MG63 (cell line): Measurements from ENCODE around the gene VPS54. TPM values are rescaled to one million over a fixed set of nuclear protein-coding genes. Genes with fewer than 3 reads are reported as not detected.
A peak's percentile ranks its signal among the peaks of the same experiment; 100 is the strongest.
"Not testable (repeated sequence)": the region's sequence is repeated elsewhere in the genome, so short reads cannot be mapped to it uniquely, and the experiment has no call there.

Experiments used
- DNase-seq: peaks from one replicate; pipeline ENCODE4 v3.0.0-alpha.2; 2020
- H3K27me3 ChIP-seq: fragments of 250-450 bp; sonication (Bioruptor Pico); 2 replicates; pipeline ENCODE4 v1.5.1; 2020; ENCODE audit warnings: mild to moderate bottlenecking, moderate library complexity
- H3K36me3 ChIP-seq: fragments of 250-450 bp; sonication (Bioruptor Pico); 2 replicates; pipeline ENCODE4 v1.5.1; 2020; ENCODE audit warnings: mild to moderate bottlenecking, moderate library complexity
- H3K4me3 ChIP-seq: fragments of 250-450 bp; sonication (Bioruptor Pico); 2 replicates; pipeline ENCODE4 v1.5.1; 2020; ENCODE audit warnings: mild to moderate bottlenecking, moderate library complexity
- H3K9me3 ChIP-seq: fragments of 250-450 bp; sonication (Bioruptor Pico); 2 replicates; pipeline ENCODE4 v1.5.1; 2020; ENCODE audit warnings: mild to moderate bottlenecking, moderate library complexity
- total RNA-seq: library from RNA; depleted of rRNA; stranded (reverse); fragments of >200 nt; shearing (Covaris generic); gene quantifications from 2 replicates; pipeline ENCODE4 v1.2.3, GENCODE V29; 2014; ENCODE audit warnings: low replicate concordance; rRNA removed

The VPS54 gene
- total RNA-seq, 1 experiment from 2014 or later, result 14.6 TPM

DNA sequence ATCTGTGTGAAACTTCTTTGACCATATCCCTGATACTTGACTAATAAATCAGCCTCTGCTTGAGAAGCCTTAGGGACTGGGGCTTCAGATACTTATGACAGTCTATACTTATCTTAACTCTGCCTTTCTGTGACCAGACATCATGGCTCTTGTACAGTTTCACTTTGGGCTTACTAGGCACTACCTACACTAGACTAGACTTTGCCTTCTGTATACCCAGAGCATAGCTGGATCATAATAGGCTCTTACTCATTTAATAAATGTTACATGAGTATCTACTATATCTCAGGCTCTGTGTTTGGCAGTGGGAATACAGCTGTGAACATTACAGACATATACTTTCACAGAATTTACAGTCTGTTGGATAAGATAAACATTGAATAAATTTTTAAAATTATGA lies 168.6 kb downstream of the VPS54 start:
- no peak overlapping the region for H3K4me3 ChIP-seq
- DNase-seq, result no peak
- no peaks in the 10 kb centered on the region for H3K27me3 ChIP-seq
- no peaks in the 10 kb centered on the region for H3K9me3 ChIP-seq
- peaks cover 3% of the 10 kb centered on the region; the same call in 1 of the 2 replicates for H3K36me3 ChIP-seq

- H3K9me3 ChIP-seq, result no peaks in the 10 kb centered on the region
- H3K36me3 ChIP-seq, result peaks cover 3% of the 10 kb centered on the region; the same call in 1 of the 2 replicates
- no peak overlapping the region for H3K4me3 ChIP-seq
- H3K27me3 ChIP-seq, result no peaks in the 10 kb centered on the region
- DNase-seq, result no peak
These were observed 169.0 kb downstream of the VPS54 start for GRCh38 chr2:63850204-63850571.

- Histone ChIP-seq H3K9me3 (no peaks in the 10 kb centered on the region), H3K36me3 (peaks cover 3% of the 10 kb centered on the region; the same call in 1 of the 2 replicates), H3K4me3 (no peak overlapping the region), H3K27me3 (no peaks in the 10 kb centered on the region)
- DNase-seq, result no peak
These were observed 169.6 kb downstream of the VPS54 start for GRCh38 chr2:63849381-63850203.

DNA sequence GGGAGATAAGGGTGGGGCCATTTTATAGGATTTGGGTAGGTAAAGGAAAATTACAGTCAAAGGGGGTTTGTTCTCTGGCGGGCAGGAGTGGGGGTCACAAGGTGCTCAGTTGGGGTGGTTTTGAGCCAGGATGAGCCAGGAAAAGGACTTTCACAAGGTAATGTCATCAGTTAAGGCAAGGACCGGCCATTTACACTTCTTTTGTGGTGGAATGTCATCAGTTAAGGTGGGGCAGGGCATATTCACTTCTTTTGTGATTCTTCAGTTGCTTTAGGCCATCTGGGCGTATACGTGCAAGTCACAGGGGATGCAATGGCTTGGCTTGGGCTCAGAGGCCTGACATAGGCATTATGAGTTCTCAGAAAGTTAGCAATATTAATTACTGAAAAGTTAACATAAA lies 171.7 kb downstream of the VPS54 start:
- not testable (repeated sequence) for H3K36me3 ChIP-seq, H3K27me3 ChIP-seq, DNase-seq, H3K9me3 ChIP-seq, H3K4me3 ChIP-seq

GRCh38 chr2:63846487-63846886 lies 172.7 kb downstream of the VPS54 start:
- Histone ChIP-seq H3K36me3 (peaks cover 3% of the 10 kb centered on the region; the same call in 1 of the 2 replicates), H3K27me3 (no peaks in the 10 kb centered on the region), H3K9me3 (no peaks in the 10 kb centered on the region), H3K4me3 (no peak overlapping the region)
- DNase-seq, result no peak

- Histone ChIP-seq H3K36me3 (peaks cover 3% of the 10 kb centered on the region; the same call in 1 of the 2 replicates), H3K27me3 (no peaks in the 10 kb centered on the region), H3K9me3 (no peaks in the 10 kb centered on the region), H3K4me3 (no peak overlapping the region)
- DNase-seq, result no peak
These were observed 173.4 kb downstream of the VPS54 start for GRCh38 chr2:63845866-63846265.

- H3K4me3 ChIP-seq, result no peak overlapping the region
- H3K36me3 ChIP-seq, result peaks cover 3% of the 10 kb centered on the region; the same call in 1 of the 2 replicates
These were observed 174.6 kb downstream of the VPS54 start for GRCh38 chr2:63844616-63845015.

GRCh38 chr2:63843791-63844190 lies 175.4 kb downstream of the VPS54 start:
- Histone ChIP-seq H3K36me3 (peaks cover 3% of the 10 kb centered on the region; the same call in 1 of the 2 replicates), H3K4me3 (no peak overlapping the region), H3K27me3 (no peaks in the 10 kb centered on the region), H3K9me3 (no peaks in the 10 kb centered on the region)
- DNase-seq, result no peak

More at GRCh38 chr2:63844616-63845015, 174.6 kb downstream of the VPS54 start:
- no peaks in the 10 kb centered on the region for H3K9me3 ChIP-seq
- H3K27me3 ChIP-seq, result no peaks in the 10 kb centered on the region
- no peak for DNase-seq

DNA sequence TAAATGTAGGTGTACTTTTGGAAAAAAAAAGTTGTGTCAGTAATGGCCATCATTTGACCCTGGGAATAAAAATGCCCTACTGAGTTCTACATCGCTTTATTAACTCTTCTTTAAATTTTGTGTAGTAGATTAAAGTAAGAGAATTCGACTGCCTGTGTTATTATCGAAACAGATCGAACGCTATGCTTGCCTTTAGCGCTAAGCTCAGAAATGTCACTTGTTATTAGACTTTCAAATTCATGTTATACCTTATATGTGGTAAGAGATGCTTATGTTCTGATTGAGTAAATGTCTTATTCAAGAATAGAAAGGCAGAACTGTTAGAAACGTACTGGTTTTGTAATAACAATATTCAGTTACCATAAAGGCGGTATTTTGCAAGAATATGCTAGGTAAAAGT lies 176.1 kb downstream of the VPS54 start:
- H3K36me3 ChIP-seq, result peaks cover 3% of the 10 kb centered on the region; the same call in 1 of the 2 replicates
- no peaks in the 10 kb centered on the region for H3K27me3 ChIP-seq
- no peaks in the 10 kb centered on the region for H3K9me3 ChIP-seq
- peak overlapping the region; percentile 92 for H3K4me3 ChIP-seq
- no peak for DNase-seq

GRCh38 chr2:63842149-63843061 lies 176.8 kb downstream of the VPS54 start:
- Histone ChIP-seq H3K4me3 (peak overlapping the region; percentile 92), H3K27me3 (no peaks in the 10 kb centered on the region)
- peak; percentile 7 for DNase-seq

More at GRCh38 chr2:63842149-63843061, 176.8 kb downstream of the VPS54 start:
- peaks cover 3% of the 10 kb centered on the region; the same call in 1 of the 2 replicates for H3K36me3 ChIP-seq
- no peaks in the 10 kb centered on the region for H3K9me3 ChIP-seq

Other genes with a start within 250 kb of the VPS54 start
- 31.2 and 41.4 TPM in 2 replicates for gene UGP2, start 177.5 kb downstream of the VPS54 start, total RNA-seq
- gene PELI1, start 125.0 kb upstream of the VPS54 start, total RNA-seq, result 0.76 and 1.7 TPM in 2 replicates